ENCODE measurements around the gene BAZ2B. TPM values are rescaled to one million over a fixed set of nuclear protein-coding genes. Genes with fewer than 3 reads are reported as not detected.

BAZ2B gene
- total RNA-seq, 1 experiment from 2014 or later, result 19.9 TPM

DNA sequence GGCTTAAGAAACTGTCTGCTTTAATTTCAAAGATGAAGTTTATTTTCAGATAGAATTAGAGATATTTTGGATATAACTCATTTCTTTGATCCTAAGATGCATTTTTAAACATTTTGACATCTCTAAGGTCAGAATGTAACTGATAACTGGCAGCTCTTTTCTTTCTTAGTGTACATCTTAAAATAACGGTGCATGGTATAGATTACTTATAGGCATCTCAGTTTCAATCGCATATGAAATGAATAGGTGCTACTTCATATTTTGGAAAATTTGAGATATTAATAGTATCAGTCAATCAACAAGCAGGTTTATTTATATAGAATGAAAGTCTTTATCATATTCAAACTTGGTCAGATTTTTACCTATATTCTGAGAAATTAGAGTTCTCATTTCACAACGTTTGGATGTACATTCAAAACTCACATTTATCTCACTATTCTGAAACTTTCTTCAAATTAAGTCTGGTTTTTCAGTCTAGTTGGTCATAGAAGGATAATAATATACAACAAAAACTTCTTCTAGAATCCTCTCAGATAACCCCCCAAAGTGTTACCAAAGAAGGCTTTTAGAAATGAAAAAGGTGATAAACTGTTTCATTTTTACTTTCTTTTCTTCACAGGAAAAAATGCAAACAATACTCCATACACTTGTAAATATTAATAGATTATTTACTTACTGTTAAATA, 207.1 kb downstream of the BAZ2B start:
- Histone ChIP-seq H3K9me3 (ENCODE audit: control insufficient read depth in 1 of 2, insufficient read depth in 1 of 2, low read depth in 1 of 2, low read length in 2 of 2) (no peaks in the 10 kb centered on the region), H3K4me2 (ENCODE audit: low read length) (no peak overlapping the region), H3K36me3 (ENCODE audit: control insufficient read depth in 1 of 2, insufficient read depth in 2 of 2, low read length in 2 of 2) (no peaks in the 10 kb centered on the region; a peak in 1 of 4 replicates), H3K27me3 (ENCODE audit: insufficient read depth, low read length) (no peaks in the 10 kb centered on the region), H3K9ac (ENCODE audit: low read length) (no peak overlapping the region), H2AFZ (ENCODE audit: low read depth, low read length, poor library complexity, severe bottlenecking) (no peak overlapping the region), H3K79me2 (ENCODE audit: insufficient read depth, low read length) (no peaks in the 10 kb centered on the region), H3K9me2 (ENCODE audit: insufficient read depth) (no peaks in the 10 kb centered on the region), H4K20me1 (ENCODE audit: insufficient read depth) (no peaks in the 10 kb centered on the region), H3K4me1 (ENCODE audit: control insufficient read depth in 1 of 2, insufficient read depth in 2 of 2, low read length in 2 of 2) (no peaks in the 10 kb centered on the region), H3K4me3 (replicated peaks in 1 of 2; ENCODE audit: low read depth in 1 of 2, low read length in 2 of 2) (no peak overlapping the region), H3K27ac (ENCODE audit: low read depth, low read length) (no peak overlapping the region)
- DNase-seq (ENCODE audit: low read depth, low spot score) (no peak), ATAC-seq (no peak)
- POLR2A ChIA-PET, result no interaction called here
- CTCF ChIA-PET, result no interaction called here
- intact Hi-C loops (cut with micrococcal nuclease), result no loop called here
- no TSS peak for BruUV-seq (replicated peaks)
- TF ChIP-seq SIN3A (IDR thresholded peaks at IDR 0.05; ENCODE audit: low read depth) (no peak), POLR2AphosphoS5 (IDR thresholded peaks at IDR 0.05; ENCODE audit: low read depth, low read length) (no peak), ELF1 (IDR thresholded peaks at IDR 0.05; ENCODE audit: borderline replicate concordance, low read depth) (no peak), EZH2 (IDR thresholded peaks at IDR 0.05) (no peak), POLR2A (IDR thresholded peaks at IDR 0.05; ENCODE audit: borderline replicate concordance, extremely low read depth, insufficient read depth, insufficient read length) (no peak), FOSL1 (IDR thresholded peaks at IDR 0.05; ENCODE audit: low read depth) (no peak), CEBPB (IDR thresholded peaks at IDR 0.05; ENCODE audit: low read depth) (no peak), YY1 (IDR thresholded peaks at IDR 0.05; ENCODE audit: extremely low read depth, insufficient replicate concordance, low read depth, low read length) (no peak), JUND (IDR thresholded peaks at IDR 0.05) (no peak), TCF7L2 (IDR thresholded peaks at IDR 0.05; ENCODE audit: borderline replicate concordance, extremely low read depth, insufficient read depth, insufficient read length) (no peak), ZFX (IDR thresholded peaks at IDR 0.05) (no peak), EGR1 (IDR thresholded peaks at IDR 0.05; ENCODE audit: low read depth) (no peak), RAD21 (IDR thresholded peaks at IDR 0.05; ENCODE audit: low read depth) (no peak), EZH2phosphoT487 (IDR thresholded peaks at IDR 0.05; ENCODE audit: borderline replicate concordance) (no peak)
- TF ChIP-seq, protein P1, sequence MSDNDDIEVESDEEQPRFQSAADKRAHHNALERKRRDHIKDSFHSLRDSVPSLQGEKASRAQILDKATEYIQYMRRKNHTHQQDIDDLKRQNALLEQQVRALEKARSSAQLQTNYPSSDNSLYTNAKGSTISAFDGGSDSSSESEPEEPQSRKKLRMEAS (IDR thresholded peaks at IDR 0.05), result no peak
- TF ChIP-seq, protein P2, sequence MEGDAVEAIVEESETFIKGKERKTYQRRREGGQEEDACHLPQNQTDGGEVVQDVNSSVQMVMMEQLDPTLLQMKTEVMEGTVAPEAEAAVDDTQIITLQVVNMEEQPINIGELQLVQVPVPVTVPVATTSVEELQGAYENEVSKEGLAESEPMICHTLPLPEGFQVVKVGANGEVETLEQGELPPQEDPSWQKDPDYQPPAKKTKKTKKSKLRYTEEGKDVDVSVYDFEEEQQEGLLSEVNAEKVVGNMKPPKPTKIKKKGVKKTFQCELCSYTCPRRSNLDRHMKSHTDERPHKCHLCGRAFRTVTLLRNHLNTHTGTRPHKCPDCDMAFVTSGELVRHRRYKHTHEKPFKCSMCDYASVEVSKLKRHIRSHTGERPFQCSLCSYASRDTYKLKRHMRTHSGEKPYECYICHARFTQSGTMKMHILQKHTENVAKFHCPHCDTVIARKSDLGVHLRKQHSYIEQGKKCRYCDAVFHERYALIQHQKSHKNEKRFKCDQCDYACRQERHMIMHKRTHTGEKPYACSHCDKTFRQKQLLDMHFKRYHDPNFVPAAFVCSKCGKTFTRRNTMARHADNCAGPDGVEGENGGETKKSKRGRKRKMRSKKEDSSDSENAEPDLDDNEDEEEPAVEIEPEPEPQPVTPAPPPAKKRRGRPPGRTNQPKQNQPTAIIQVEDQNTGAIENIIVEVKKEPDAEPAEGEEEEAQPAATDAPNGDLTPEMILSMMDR (IDR thresholded peaks at IDR 0.05 in 2 of 3, conservative IDR thresholded peaks at IDR 0.05 in 1 of 3; ENCODE audit: borderline replicate concordance in 1 of 3, insufficient read depth in 1 of 3, low read depth in 2 of 3, low read length in 2 of 3), result no peak
- TF ChIP-seq, protein P3, sequence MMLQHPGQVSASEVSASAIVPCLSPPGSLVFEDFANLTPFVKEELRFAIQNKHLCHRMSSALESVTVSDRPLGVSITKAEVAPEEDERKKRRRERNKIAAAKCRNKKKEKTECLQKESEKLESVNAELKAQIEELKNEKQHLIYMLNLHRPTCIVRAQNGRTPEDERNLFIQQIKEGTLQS (IDR thresholded peaks at IDR 0.05), result no peak
- RAD21 ChIA-PET (ENCODE audit: low non-redundant PET in 1 of 2, low total read pairs in 2 of 2, uncharacterized antibody in 2 of 2, unreplicated experiment in 2 of 2), result no interaction called here
